ENCODE data around the gene CACNA1H.
A peak's percentile ranks its signal among the peaks of the same experiment; 100 is the strongest.

CACNA1H gene

DNA sequence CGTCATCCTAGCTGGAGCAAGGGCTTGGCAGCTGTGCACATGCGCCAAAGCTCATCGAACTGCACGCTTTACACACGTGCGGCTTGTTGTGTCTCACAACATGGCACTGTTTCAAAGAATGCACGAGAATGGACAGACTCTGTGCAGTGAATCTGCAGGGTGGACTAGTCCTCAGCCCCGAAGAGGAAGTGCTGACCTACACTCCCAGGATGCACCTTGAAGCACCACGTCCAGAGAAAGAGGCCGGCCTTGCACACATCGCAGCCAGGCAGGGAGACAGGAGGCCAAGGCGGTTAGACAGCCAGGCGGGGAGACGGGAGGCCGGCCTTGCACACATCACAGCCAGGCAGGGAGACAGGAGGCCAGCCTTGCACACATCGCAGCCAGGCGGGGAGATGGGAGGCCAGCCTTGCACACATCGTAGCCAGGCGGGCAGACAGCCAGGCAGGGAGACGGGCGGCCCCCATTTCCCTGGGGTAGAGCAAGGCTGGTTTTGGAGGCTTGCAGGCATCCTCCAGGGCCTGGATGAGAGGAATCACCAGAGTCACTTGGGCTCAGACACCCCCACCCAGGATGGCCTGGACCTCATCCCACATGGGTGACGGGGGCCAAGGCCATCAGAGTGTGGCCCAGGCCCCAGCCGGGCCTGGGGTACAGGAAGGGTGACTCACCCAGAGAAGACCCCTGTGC is 9.0 kb upstream of the CACNA1H start:
- no peak for DNase-seq (ENCODE audit: low spot score)

DNA sequence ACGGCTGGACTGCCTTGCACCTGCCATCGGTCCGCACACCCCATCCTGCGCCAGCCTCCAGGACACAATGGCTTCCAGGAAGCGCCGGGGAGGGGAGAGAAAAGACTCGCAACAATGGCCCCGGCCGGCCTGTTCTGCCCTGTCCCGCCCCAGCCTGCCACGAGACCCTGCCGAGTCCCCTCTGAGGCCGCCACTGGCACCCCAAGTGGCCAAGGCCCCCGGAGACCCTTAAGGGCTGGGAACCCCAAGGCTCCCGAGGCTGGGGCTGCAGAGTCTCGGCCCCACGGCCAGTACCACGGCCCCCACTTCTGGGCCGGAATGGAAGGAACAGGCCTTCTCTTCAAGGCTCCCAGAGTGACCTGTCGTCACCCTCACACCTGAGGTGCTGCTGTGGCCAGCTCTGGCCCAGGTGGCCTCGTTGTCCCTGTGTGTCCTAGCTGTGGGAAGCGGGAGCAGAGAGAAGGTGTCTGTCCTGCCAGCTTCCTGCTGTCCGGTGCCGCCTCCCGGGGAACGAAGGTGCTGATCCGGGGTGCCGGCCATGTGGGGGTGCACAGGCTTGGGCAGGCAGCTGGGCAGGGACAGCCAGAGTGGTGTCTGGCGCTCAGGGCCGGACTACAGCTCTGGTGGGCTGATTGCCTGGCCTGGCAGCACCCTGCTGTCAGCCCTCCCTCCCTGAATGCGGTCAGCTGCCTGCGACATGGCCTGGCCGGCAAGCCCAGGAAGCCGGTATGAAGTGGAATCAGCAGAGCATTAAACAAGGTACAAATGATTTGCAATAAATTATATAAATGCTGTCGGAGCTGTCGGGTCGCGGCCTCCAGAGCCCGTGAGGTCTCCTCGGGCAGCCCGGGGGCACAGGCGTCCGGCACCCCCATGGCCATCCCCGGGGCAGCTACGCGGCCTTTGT is 8.2 kb upstream of the CACNA1H start:
- no peak for DNase-seq (ENCODE audit: low spot score)

DNA sequence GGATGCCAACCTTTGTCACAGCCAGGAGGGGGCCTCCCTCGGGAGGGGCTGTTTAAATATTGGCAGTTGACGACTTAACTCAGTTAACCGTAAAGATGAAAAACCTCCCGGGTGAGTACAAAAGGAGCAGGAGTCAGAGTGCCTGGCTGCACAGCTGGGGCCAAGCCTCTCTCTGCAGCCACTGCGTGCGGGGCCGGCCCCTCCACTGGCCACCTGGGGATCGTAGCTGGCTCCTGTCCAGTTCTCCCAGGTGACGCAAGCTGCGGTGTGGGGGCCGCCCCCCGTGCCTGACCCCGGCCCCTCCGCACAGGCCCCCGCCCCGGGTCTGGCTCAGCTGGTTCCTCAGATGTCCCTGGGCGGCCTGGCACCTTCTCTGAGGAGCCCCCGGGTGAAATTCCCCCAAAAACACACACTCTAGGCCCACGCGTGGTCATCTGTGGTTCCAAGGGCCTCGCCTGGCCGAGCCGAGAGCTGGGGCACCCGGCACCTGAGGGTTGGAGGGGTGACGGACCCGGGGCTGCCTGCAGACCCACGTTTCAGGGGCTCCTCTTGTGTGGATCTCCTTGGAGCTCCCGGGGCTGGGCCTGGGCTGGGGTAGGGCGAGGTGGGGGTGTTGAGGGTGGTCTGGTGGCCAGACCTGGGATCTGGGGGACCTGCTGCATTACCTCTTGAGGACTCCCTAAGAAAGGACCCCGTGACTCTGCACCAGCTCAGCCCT is 7.4 kb upstream of the CACNA1H start:
- DNase-seq (ENCODE audit: low spot score): no peak

- no peak for DNase-seq (ENCODE audit: low spot score)
These were observed 6.5 kb upstream of the CACNA1H start for GRCh38 chr16:1146409-1146808.

DNA sequence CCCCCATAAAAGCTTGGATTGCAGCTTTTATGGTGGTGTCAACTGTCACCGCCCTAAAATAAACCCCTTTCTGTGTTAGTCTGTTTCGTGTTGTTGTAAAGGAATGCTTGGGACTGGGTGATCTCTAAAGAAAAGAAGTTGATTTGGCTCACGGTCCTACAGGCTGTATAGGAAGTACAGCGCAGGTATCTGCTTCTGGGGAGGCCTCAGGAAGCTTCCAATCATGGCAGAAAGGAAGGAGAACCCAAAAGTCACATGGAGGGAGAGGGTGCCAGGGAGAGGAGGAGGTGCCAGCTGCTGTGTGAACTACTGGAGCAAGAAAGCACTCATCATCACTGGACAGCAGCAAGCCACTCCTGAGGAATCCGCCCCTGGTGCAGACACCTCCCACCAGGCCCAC is 5.9 kb upstream of the CACNA1H start:
- no peak for DNase-seq (ENCODE audit: low spot score)

GRCh38 chr16:1149101-1149636 is 3.7 kb upstream of the CACNA1H start:
- no peak for DNase-seq (ENCODE audit: low spot score)

- DNase-seq (ENCODE audit: low spot score): peak; percentile 21
These were observed 2.4 kb upstream of the CACNA1H start for GRCh38 chr16:1150511-1150982.

DNA sequence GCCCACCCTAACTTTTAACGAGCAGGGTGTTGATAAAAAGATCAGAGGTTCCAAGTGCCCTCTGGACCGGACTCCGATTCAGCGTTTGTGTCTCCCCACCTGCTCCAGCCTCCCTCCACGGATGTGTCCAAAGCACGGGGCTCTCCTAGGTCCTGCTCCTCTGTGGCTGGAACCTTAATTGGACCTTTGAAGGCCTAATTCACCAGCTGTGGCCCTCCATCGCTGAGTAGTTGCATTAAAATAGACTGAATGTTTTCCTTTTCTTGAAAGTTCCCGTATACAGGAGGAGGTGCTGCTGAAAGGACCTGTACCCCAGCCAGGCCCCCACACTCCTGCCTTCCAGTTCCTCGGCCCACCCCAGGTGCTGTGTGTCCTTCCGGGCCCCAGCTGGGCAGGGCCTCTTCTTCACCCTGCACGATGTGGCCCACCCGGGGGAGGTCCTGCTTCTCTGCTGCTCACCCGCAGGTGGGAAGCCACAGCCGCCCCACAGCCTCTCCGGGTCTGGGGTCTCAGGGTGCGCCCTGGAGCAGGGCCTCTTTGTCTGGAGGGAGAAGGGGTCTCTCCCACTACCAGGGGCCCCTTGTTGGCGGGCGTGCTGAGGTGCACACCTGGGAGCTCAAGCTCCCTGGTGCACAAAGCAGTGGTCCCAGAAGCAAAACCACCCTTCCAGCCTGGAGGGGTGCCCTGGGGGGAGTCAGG is 1.3 kb upstream of the CACNA1H start:
- no peak for DNase-seq (ENCODE audit: low spot score)

GRCh38 chr16:1152123-1152638 is 725 bp upstream of the CACNA1H start:
- no peak for DNase-seq (ENCODE audit: low spot score)

- no peak for DNase-seq (ENCODE audit: low spot score)
These were observed 714 bp downstream of the CACNA1H start for GRCh38 chr16:1153480-1154160.

DNA sequence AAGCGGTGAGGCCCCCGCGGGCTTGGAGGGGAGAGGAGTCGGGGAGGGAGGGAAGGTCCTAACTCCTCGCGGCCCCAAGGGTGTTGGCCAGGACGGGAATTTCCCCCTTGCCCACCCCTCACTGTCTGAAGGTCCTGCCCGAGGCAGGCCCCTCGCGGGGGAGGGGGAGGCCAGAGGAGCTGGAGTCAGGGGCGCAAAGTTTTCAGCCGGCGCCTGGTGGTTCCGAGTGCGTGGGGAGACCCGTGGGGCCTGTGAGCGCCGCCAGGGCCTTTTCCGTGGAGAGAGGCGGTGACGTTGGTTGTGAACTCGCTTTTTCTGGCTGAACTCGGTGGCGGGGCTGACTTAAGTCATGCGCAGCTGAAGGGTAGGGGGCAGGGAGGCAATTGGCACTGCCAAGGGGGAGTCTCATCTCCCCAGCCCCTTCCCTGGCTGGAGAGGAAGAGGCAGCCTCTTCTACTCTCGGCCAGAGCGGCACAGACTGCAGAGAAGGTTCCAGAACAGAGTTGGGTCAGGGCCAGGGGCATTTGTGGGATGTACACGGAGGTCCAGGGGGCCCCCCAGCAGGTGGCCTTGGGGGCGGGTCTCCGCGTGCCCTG is 1.5 kb downstream of the CACNA1H start:
- no peak for DNase-seq (ENCODE audit: low spot score)

DNA sequence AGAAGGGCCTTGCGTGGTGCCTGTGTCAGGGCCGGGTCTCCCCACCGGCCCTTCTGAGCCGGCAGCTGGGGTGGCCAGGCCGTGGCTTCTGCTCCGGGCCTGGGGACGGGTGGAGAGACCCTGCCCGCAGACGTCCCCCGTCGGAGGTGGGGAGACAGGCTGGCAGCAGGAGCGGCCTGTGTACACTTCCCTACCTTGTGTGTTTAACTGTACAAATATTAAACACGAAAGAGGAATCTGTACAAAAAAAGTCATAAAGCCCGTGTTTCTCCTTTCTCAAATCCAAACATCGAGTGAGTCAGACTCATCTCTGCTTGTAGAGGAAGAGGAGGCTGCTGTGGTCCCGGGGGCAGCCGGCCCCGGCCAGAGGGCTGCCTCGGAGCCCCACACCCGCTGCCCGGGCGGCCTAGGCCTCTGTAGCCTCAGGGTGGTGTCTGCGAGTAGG is 2.0 kb downstream of the CACNA1H start:
- DNase-seq (ENCODE audit: low spot score): no peak

GRCh38 chr16:1155353-1156054 is 2.6 kb downstream of the CACNA1H start:
- DNase-seq (ENCODE audit: low spot score): no peak

- DNase-seq (ENCODE audit: low spot score): no peak
These were observed 3.4 kb downstream of the CACNA1H start for GRCh38 chr16:1156055-1156982.

- no peak for DNase-seq (ENCODE audit: low spot score)
These were observed 4.2 kb downstream of the CACNA1H start for GRCh38 chr16:1156983-1157638.

GRCh38 chr16:1157639-1158455 is 4.9 kb downstream of the CACNA1H start:
- DNase-seq (ENCODE audit: low spot score): no peak
